GM12874 (cell line): ENCODE measurements around the gene ZDHHC7.
A peak's percentile ranks its signal among the peaks of the same experiment; 100 is the strongest.

Experiments used
- TF ChIP-seq, protein P1 (sequence below): IDR thresholded peaks from 2 replicates; pipeline ENCODE4 v1.5.1; 2011; ENCODE audit warnings: low read depth, mild to moderate bottlenecking, control low read depth, low read length, moderate library complexity; ENCODE audit not compliant: insufficient read depth

Gene ZDHHC7

GRCh38 chr16:84927621-84928591, 83.4 kb downstream of the ZDHHC7 start:
- TF ChIP-seq, protein P1, sequence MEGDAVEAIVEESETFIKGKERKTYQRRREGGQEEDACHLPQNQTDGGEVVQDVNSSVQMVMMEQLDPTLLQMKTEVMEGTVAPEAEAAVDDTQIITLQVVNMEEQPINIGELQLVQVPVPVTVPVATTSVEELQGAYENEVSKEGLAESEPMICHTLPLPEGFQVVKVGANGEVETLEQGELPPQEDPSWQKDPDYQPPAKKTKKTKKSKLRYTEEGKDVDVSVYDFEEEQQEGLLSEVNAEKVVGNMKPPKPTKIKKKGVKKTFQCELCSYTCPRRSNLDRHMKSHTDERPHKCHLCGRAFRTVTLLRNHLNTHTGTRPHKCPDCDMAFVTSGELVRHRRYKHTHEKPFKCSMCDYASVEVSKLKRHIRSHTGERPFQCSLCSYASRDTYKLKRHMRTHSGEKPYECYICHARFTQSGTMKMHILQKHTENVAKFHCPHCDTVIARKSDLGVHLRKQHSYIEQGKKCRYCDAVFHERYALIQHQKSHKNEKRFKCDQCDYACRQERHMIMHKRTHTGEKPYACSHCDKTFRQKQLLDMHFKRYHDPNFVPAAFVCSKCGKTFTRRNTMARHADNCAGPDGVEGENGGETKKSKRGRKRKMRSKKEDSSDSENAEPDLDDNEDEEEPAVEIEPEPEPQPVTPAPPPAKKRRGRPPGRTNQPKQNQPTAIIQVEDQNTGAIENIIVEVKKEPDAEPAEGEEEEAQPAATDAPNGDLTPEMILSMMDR = no peak

DNA sequence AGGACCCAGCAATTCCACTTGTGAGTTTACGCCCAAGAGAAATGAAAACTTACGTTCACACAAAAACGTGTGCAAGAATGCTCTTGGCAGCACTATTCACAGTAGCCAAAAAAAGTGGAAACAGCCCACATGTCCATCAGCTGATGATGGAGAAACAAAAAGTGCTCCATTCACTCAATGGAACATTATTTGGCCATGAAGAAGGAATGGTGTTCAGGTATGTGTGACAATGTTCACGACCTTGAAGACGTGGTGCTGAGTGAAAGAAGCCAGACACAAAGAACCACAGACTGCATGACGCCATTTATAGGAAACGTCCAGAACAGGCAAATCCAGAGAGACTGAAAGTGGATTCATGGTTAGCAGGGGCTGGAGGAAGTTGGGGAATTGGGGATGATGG, 84.9 kb downstream of the ZDHHC7 start:
- TF ChIP-seq, protein P1 = no peak

DNA sequence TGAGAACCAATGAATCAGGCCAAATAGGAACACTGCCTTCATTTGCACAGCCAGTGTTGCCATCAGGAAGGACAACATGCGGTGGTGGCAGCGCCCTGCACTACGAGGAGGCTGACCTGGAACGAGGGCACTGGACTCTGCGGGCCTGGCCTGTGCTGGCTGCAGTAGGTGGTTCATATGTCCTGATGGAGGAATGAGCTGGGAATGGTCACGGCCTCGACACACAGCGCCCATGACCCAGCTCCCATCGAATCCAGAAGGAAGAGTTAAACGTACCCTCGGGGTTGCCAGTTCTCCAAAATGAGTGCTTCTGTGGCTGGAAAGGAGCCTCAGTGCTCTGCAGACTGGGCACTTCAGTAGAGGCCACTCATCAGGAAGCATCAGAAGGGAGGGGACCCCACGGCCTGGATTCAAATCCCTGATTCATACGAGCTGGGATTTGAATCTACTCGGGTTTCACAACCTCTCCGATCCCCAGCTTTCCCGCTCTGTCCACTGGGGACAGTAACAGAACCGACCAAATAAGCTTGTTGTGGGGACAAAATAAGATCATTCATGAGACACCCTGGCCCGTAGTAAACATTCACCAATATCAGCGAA, 85.5 kb downstream of the ZDHHC7 start:
- TF ChIP-seq, protein P1 = no peak

- TF ChIP-seq, protein P1 = peak; percentile 91
These were observed 86.1 kb downstream of the ZDHHC7 start for GRCh38 chr16:84925092-84925772.

DNA sequence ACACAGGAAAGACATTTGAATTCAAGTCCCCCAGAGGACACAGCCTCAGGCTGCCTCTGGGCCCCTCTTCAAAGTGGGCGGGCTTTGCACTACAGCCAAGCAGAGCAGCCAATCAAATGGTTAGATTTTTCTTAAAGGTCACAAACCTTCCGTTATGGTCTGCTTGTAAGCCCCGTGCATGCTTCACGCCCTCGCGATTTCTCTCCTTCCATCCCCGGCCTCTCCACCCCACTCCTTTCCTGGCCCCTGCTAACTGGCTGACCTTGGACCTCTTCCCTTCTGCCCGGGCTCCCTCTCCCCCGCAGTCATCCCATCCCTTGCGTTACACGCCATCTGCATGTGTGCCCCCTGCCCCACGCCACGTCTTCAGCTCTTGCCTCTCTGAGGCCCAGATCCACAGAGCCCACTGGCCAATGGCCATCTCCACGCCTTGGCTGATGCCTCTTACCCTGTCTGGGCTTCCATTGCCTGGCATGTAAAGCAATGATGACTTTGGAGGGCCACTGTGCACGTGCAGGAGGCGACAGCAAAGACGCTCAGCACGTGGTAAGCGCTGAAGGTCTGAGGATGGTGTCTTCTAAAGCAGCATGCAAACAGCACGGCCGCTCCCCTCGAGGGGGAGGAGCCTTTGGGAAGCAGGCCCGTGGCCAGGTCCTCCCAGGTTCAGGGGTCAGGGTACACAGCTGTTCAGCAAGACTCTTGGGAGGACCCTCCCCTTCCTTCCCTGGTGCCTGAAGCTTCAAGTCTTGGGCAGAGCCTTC, 86.8 kb downstream of the ZDHHC7 start:
- TF ChIP-seq, protein P1 = no peak
